Islet of Langerhans (tissue), 1 donor: ENCODE results near the gene TRIO.

Source experiments
- FAIRE-seq: peaks from one replicate; lab custom pipeline; 2011; peaks lifted over from hg19 to GRCh38; lab: Jason Lieb, UNC

TRIO gene

GRCh38 chr5:14168144-14168792 lies 25.1 kb downstream of the TRIO start:
- FAIRE-seq = no peak

GRCh38 chr5:14168793-14169262 lies 25.7 kb downstream of the TRIO start:
- FAIRE-seq = no peak

- FAIRE-seq = no peak
These were observed 27.9 kb downstream of the TRIO start for GRCh38 chr5:14171046-14171445.

- no peak for FAIRE-seq
These were observed 28.5 kb downstream of the TRIO start for GRCh38 chr5:14171621-14172020.

- no peak for FAIRE-seq
These were observed 29.1 kb downstream of the TRIO start for GRCh38 chr5:14172149-14172795.

GRCh38 chr5:14173377-14174229 lies 30.5 kb downstream of the TRIO start:
- no peak for FAIRE-seq

- FAIRE-seq = no peak
These were observed 31.1 kb downstream of the TRIO start for GRCh38 chr5:14174230-14174636.

GRCh38 chr5:14175381-14175780 lies 32.2 kb downstream of the TRIO start:
- no peak for FAIRE-seq

- FAIRE-seq = no peak
These were observed 33.7 kb downstream of the TRIO start for GRCh38 chr5:14176888-14177287.

- FAIRE-seq = no peak
These were observed 34.5 kb downstream of the TRIO start for GRCh38 chr5:14177634-14178033.

GRCh38 chr5:14178091-14178490 lies 34.9 kb downstream of the TRIO start:
- no peak for FAIRE-seq

GRCh38 chr5:14178671-14179211 lies 35.6 kb downstream of the TRIO start:
- no peak for FAIRE-seq

- FAIRE-seq = no peak
These were observed 36.3 kb downstream of the TRIO start for GRCh38 chr5:14179446-14179845.

- no peak for FAIRE-seq
These were observed 37.3 kb downstream of the TRIO start for GRCh38 chr5:14180437-14180836.

- FAIRE-seq = no peak
These were observed 38.3 kb downstream of the TRIO start for GRCh38 chr5:14181299-14181968.

GRCh38 chr5:14182761-14183160 lies 39.6 kb downstream of the TRIO start:
- FAIRE-seq = no peak

- FAIRE-seq = no peak
These were observed 40.2 kb downstream of the TRIO start for GRCh38 chr5:14183187-14183939.

- FAIRE-seq = no peak
These were observed 40.9 kb downstream of the TRIO start for GRCh38 chr5:14184082-14184481.

- no peak for FAIRE-seq
These were observed 41.6 kb downstream of the TRIO start for GRCh38 chr5:14184725-14185124.

- FAIRE-seq = no peak
These were observed 42.4 kb downstream of the TRIO start for GRCh38 chr5:14185326-14186058.
